Measurements from ENCODE around the gene GCNT1. TPM values are rescaled to one million over a fixed set of nuclear protein-coding genes. Genes with fewer than 3 reads are reported as not detected.
"Not testable (repeated sequence)": the region's sequence is repeated elsewhere in the genome, so short reads cannot be mapped to it uniquely, and the experiment has no call there.

Gene GCNT1
- total RNA-seq, 1 donor from 2014 or later, result 6.9 TPM

GRCh38 chr9:76529653-76530052 lies 70.7 kb downstream of the GCNT1 start:
- no peak for DNase-seq (ENCODE audit: low spot score in 2 of 2)
- no peak for FAIRE-seq

- no peak for DNase-seq (ENCODE audit: low spot score in 2 of 2)
- no peak for FAIRE-seq
These were observed 71.6 kb downstream of the GCNT1 start for GRCh38 chr9:76530458-76531110.

- FAIRE-seq, result no peak
These were observed 72.3 kb downstream of the GCNT1 start for GRCh38 chr9:76531231-76531780.

DNA sequence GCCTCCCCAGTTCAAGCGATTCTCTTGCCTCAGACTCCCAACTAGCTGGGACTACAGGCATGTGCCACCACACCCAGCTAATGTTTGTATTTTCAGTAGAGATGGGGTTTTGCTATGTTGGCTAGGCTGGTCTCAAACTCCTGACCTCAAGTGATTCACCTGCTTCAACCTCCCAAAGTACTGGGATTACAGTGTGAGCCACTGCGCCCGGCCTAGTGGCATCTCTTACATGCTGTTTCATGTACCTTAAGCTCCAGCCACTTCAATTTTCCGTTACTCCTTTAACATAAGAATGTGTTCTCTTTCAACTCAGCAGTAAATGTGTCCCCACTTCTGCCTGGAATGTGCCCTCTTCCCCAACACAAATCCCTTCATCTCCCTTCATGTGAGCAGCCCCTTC lies 73.9 kb downstream of the GCNT1 start:
- DNase-seq (ENCODE audit: low spot score in 2 of 2); FAIRE-seq: not testable (repeated sequence)

More at GRCh38 chr9:76531231-76531780, 72.3 kb downstream of the GCNT1 start:
- DNase-seq (ENCODE audit: low spot score in 2 of 2), result no peak

GRCh38 chr9:76534026-76534425 lies 75.0 kb downstream of the GCNT1 start:
- no peak for DNase-seq (ENCODE audit: low spot score in 2 of 2)
- no peak for FAIRE-seq

GRCh38 chr9:76537150-76537646 lies 78.2 kb downstream of the GCNT1 start:
- FAIRE-seq, result no peak
- DNase-seq (ENCODE audit: low spot score in 2 of 2), result no peak

- DNase-seq (ENCODE audit: low spot score in 2 of 2) (no peak), FAIRE-seq (no peak)
These were observed 80.2 kb downstream of the GCNT1 start for GRCh38 chr9:76539180-76539579.

DNA sequence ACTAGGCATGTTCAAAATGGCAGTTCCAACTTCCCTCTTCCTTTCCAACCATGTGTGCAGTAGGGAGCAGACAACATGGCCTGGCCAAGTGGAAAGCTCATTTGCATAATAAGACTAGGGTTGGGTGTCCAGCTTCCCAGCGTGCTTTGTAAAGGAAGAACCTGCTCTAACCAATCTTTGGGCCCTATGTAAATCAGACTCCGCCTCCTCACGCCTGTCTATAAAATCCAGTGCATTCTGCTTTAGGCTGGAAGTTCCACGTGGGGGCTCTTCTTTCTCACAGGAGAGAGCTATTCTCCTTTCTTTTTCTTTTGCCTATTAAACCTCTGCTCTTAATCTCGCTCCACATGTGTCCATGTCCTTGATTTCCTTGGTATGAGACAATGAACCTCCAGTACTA lies 83.4 kb downstream of the GCNT1 start:
- FAIRE-seq (no peak), DNase-seq (ENCODE audit: low spot score in 2 of 2) (no peak)

GRCh38 chr9:76545191-76545590 lies 86.2 kb downstream of the GCNT1 start:
- FAIRE-seq, result no peak
- DNase-seq (ENCODE audit: low spot score in 2 of 2), result no peak

- DNase-seq (ENCODE audit: low spot score in 2 of 2) (no peak), FAIRE-seq (no peak)
These were observed 93.2 kb downstream of the GCNT1 start for GRCh38 chr9:76552181-76552580.

- no peak for DNase-seq (ENCODE audit: low spot score in 2 of 2)
- no peak for FAIRE-seq
These were observed 93.9 kb downstream of the GCNT1 start for GRCh38 chr9:76552751-76553455.

DNA sequence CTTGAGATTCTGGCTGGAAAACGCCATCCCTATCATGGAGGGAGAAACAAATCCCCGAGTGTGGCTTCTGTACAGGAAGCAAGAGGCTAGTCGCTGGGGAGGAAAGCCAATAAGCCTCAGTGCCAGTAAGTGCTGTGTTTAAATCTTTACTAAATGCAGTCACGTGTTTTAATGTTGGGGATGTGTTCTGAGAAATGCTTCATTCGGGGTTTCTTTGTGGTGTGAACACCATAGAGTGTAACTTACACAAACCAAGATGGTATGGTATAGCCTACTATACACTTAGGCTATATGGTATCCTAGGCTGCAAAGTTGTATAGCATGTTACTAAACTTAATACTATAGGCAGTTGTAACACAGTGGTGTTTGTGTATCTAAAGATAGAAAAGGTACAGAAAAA lies 94.7 kb downstream of the GCNT1 start:
- DNase-seq (ENCODE audit: low spot score in 2 of 2) (no peak), FAIRE-seq (no peak)

Other genes starting within 250 kb of the GCNT1 start
- 110 TPM for gene RFK, start 64.8 kb upstream of the GCNT1 start, total RNA-seq